Measurements from ENCODE around the gene TSPAN13.

The TSPAN13 gene

DNA sequence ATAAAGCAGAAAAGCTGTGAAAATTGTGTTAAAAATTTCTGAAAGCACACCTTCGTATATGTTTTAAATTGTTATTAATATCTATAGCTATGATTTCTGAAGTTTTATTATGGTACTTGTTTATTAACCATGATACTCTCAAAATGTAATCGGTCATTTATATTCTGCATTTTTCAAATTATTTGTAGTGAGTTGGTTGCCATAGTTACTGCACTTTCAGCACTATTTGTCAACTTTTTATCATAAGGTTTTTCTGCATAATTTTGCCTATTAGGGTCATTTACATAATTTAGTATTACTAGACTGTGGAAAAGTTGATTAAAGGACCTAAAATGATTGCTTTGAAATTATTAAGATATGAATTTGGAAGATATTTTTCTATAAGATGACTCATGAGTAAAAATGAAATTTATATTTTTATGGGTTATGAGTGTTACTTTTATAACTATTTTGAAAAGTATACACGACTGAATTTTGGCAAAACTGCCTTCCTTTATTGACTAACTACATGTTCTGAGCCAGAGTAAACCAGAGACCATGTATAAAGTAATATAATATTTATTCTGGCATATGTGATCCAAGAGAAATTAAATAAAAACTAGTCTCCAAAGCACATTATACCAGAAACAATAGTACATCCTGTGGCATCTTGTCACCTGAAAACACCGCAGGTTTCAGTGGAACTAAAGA, 59.1 kb downstream of the TSPAN13 start:
- no peak for DNase-seq (ENCODE audit: low spot score)

DNA sequence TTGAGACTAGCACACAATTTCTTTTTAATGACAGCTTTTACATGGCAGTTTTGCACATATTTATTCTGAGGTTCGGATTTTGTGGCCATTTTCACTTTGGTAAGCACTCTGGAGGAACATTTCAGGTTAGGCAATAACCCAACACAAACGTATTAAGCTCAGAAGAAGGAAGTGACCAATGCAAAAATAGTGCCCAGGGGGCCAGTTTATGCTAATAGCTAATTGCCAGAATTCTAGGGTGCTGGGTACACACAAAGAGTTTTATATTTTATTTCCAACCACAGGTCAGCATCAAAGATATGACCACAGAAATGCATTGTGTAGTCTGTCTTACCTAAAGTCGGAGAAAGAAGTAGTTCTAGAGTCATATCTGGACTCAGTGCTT, 59.7 kb downstream of the TSPAN13 start:
- DNase-seq (ENCODE audit: low spot score): no peak

DNA sequence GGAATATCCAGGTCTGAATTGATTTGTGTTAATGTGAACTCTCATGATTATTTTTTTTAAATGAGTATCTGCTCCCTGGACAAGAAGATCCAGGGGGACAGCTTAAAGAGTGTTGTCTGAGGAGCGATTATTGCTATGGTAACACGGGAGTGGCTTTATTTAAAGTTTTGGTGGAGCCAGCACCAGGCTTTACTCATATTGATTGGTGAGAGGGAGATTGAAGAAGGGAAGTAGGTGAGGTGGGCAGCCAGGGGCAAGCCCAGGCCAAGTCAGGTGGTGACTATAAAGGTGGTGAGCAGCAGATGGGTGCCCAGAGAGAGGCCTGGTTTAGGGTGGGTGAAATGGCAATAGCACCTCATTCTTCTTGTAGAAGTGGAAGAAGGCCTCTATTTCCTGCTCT, 61.4 kb downstream of the TSPAN13 start:
- no peak for DNase-seq (ENCODE audit: low spot score)

DNA sequence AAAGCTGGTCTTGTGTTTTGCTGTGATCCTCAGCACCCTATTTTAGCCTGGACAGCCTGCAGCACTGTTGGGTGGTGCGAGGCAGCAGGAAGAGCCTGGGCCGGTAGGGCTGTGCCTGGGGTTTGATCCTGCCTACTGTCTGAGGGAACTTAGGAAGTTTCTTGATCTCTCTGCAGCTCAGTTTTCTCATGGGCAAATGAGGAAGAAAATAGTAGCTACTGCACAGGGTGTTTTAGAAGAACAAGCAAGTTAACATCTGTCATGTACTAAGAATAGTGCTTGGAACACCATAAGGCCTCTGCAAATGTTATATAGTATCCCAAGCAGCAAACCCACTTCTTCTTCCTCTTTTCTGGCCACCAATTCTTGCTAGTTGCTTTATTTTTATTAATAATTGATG, 63.3 kb downstream of the TSPAN13 start:
- DNase-seq (ENCODE audit: low spot score): no peak

DNA sequence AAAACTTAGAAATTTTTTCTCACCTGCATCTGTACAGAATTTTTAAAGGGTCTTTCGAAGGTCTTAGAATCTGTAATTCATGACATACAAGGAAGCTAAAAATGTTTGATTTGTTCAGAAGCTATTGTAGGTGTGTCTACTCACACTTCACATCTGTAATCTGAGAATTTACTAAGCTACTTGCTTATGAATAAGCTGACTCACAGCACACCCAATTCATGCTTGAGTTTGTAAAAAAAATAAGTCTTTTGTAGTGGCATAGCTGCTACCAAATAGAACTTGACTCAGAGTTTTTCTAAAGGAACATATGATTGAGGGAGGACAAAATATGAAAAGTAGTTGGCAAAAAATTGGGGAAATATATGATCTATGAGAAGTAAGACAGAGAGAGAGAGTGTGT, 64.0 kb downstream of the TSPAN13 start:
- DNase-seq (ENCODE audit: low spot score): no peak

DNA sequence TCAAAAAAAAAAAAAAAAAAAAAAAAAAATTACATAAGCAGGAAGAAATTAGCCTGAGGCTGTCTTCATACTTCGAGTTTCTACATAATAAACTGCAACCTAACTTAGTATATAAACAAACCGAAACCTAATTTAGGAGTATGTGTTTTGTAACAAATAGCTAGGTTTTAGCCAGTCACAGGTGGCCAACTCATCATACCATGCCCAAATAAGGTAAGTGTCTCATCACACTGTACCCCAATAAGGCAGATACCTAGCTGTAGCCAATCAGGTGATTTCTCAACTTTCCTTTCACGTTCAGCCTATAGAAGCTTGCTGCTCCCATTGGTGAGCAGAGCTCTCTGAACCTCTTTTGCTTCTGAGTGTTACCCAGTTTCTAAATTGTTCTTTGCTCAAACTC, 65.2 kb downstream of the TSPAN13 start:
- DNase-seq (ENCODE audit: low spot score): no peak

DNA sequence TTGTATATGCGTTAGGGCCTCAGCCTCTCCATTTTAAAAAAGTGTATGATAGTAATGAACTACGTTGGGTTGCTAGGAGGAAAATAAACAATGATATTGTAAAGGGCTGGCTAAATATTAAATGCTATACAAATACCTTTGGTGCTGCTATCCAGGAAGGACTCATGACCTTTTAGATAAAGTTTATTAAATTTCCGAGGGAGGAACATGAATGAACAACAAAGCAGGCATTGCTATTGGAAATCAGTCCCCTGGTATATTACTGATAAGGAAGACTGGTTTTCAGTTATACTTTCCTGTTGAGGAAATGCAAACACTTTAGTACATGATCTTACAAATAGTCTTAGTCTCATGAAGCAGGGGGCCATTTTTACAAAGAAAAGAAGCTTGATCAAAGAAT, 68.5 kb downstream of the TSPAN13 start:
- no peak for DNase-seq (ENCODE audit: low spot score)

DNA sequence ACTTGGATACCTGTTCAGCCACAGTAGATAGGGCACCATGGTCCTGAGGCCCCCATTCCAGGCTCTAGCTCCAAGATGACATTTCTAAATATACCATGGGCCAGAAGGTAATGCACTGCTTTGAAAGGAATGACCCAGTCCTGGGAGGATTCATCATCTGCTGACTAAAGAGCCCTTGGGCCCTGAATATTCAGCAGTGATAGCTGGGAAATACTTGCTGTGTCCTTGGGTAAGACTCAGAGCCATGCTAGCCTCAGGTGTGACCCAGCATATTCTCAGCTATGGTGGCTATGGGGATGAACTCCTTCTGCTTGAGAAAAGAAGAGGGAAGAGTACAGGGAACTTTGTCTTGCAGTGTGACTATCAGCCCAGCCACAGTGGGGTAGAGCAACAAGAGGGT, 72.5 kb downstream of the TSPAN13 start:
- no peak for DNase-seq (ENCODE audit: low spot score)

DNA sequence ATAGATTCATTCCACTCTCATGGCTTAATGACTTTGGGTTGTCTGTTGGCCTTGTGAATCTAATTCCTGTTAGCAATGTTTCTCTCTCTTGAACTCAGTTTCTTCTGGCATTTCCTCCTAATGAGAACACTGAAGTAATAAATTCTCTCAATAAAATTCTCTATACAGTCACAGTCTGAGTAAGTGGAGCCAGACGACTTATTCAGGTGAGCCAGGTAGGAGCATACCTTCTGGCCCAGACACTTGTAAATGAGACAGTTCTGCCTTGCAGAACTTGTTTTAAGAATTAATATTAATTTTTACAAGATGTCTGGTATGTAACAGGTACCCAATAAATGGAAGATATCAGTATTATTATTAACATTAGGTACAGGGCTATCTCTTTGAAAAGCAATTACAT, 79.8 kb downstream of the TSPAN13 start:
- DNase-seq (ENCODE audit: low spot score): no peak

Measured in SK-N-DZ (cell line).